ENCODE data around the gene PREX1. TPM values are rescaled to one million over a fixed set of nuclear protein-coding genes. Genes with fewer than 3 reads are reported as not detected.

Gene PREX1
- total and polyA plus RNA-seq, 2 of the 4 experiments (the other 2 are of a cell fraction): 0.67 to 0.72 TPM

DNA sequence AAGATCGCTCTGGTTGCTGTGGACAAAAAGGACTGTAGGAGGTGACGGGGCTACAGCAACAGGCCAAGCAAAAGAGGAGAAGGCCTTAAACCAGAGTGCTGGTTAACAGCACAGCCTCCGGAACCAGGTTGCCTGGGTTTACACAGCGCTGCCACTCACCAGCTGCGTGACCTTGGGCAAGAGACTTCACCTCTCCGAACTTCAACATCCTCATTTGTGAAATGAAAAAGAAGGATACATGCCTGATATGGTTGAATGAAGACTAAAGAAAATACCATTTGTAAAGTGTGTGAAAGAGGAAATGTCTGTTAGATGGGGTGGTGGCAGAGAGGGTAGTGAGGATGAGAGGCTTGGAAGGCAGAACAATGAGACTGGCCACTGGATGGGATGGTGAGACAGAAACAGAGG is 44.9 kb downstream of the PREX1 start:
- ChIA-PET CTCF (no interaction called here), POLR2A (ENCODE audit: unreplicated experiment) (no interaction called here)
- Histone ChIP-seq H3K56ac (ENCODE audit: extremely low read depth, insufficient read depth, low read length) (no peak overlapping the region), H3K27ac (ENCODE audit: insufficient read depth, low read length) (no peak overlapping the region), H3K9me1 (ENCODE audit: insufficient read depth, low read length) (no peaks in the 10 kb centered on the region), H3K9me3 (ENCODE audit: control insufficient read depth, insufficient read depth, low read length) (no peaks in the 10 kb centered on the region), H4K8ac (ENCODE audit: low read depth in 2 of 2, low read length in 2 of 2) (no peak overlapping the region), H3K4me2 (ENCODE audit: low read depth, low read length) (no peak overlapping the region), H3K23ac (ENCODE audit: low read depth, low read length) (no peak overlapping the region), H2AK9ac (replicated peaks; ENCODE audit: low read depth, low read length, poor library complexity) (no peak overlapping the region), H2AK5ac (ENCODE audit: low read depth, low read length) (no peak overlapping the region), H3K18ac (ENCODE audit: low read depth, low read length) (no peak overlapping the region), H2BK120ac (ENCODE audit: low read depth, low read length) (no peak overlapping the region), H4K20me1 (ENCODE audit: insufficient read depth, low read length) (no peaks in the 10 kb centered on the region), H3K4ac (ENCODE audit: low read depth, low read length) (no peak overlapping the region), H3K27me3 (ENCODE audit: control insufficient read depth, insufficient read depth, low read length) (peaks cover 7% of the 10 kb centered on the region), H2BK5ac (ENCODE audit: low read depth, low read length, poor library complexity, severe bottlenecking) (no peak overlapping the region), H2AFZ (replicated peaks; ENCODE audit: low read length, poor library complexity) (no peak overlapping the region), H3K36me3 (ENCODE audit: control insufficient read depth, insufficient read depth, low read length) (no peaks in the 10 kb centered on the region), H3K9ac (ENCODE audit: low read depth, low read length) (no peak overlapping the region), H3K14ac (replicated peaks; ENCODE audit: low read depth, low read length) (no peak overlapping the region), H2BK15ac (ENCODE audit: low read depth, low read length) (no peak overlapping the region), H2BK20ac (ENCODE audit: low read depth, low read length) (no peak overlapping the region), H3K79me1 (ENCODE audit: low read depth in 1 of 2, low read length in 2 of 2) (no peaks in the 10 kb centered on the region), H3K4me1 (ENCODE audit: control insufficient read depth, insufficient read depth, low read length) (peaks cover 1% of the 10 kb centered on the region; the same call in 1 of the 2 replicates), H4K91ac (ENCODE audit: insufficient read depth, low read depth, low read length) (no peak overlapping the region), H3K4me3 (ENCODE audit: insufficient read depth, low read depth, low read length) (no peak overlapping the region), H4K5ac (ENCODE audit: low read depth, low read length) (no peak overlapping the region)
- no TSS peak for BruUV-seq (replicated peaks)
- WGBS, 2 experiments (ENCODE audit: extremely low coverage in 2 of 2, insufficient read length in 1 of 2): no CpG with 5 or more reads among the region's 6 CpGs
- ATAC-seq (ENCODE audit: low read depth) (no peak), DNase-seq (no peak)
- in situ Hi-C loops (cut with MboI; ENCODE audit: low sequenced_read_pairs) (loop anchor here (25.0 kb wide), 1 partner anchor 104 kb away; no protein-coding TSS in a partner anchor), intact Hi-C loops (cut with micrococcal nuclease) (no loop called here), dilution Hi-C loops (cut with HindIII; ENCODE audit: low sequenced_read_pairs, unreplicated experiment) (no loop called here)
- no peak for TF ChIP-seq MAZ (IDR thresholded peaks at IDR 0.05; ENCODE audit: borderline replicate concordance, low read depth, low read length)
- no peak for TF ChIP-seq MAFK (IDR thresholded peaks at IDR 0.05; ENCODE audit: low read depth, low read length)
- TF ChIP-seq, protein P1, sequence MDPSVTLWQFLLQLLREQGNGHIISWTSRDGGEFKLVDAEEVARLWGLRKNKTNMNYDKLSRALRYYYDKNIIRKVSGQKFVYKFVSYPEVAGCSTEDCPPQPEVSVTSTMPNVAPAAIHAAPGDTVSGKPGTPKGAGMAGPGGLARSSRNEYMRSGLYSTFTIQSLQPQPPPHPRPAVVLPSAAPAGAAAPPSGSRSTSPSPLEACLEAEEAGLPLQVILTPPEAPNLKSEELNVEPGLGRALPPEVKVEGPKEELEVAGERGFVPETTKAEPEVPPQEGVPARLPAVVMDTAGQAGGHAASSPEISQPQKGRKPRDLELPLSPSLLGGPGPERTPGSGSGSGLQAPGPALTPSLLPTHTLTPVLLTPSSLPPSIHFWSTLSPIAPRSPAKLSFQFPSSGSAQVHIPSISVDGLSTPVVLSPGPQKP (IDR thresholded peaks at IDR 0.05; ENCODE audit: borderline replicate concordance, low read depth, low read length): no peak
- TF ChIP-seq SMC3 (IDR thresholded peaks at IDR 0.05; ENCODE audit: low read depth, low read length): no peak
- TF ChIP-seq, protein P2, sequence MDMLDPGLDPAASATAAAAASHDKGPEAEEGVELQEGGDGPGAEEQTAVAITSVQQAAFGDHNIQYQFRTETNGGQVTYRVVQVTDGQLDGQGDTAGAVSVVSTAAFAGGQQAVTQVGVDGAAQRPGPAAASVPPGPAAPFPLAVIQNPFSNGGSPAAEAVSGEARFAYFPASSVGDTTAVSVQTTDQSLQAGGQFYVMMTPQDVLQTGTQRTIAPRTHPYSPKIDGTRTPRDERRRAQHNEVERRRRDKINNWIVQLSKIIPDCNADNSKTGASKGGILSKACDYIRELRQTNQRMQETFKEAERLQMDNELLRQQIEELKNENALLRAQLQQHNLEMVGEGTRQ (IDR thresholded peaks at IDR 0.05; ENCODE audit: low read depth, low read length): no peak
